GM23248 (cell line): ENCODE measurements around the gene FKBP8. TPM values are rescaled to one million over a fixed set of nuclear protein-coding genes. Genes with fewer than 3 reads are reported as not detected.
"Not testable (repeated sequence)": the region's sequence is repeated elsewhere in the genome, so short reads cannot be mapped to it uniquely, and the experiment has no call there.

Experiments
- DNase-seq: peaks from one replicate; pipeline ENCODE4 v3.0.0-alpha.2; 2015
- H2AFZ ChIP-seq: fragments of 200-600 bp; sonication (generic); 2 replicates; pipeline ENCODE4 v1.6.1; 2016; ENCODE audit warnings: antibody characterized with exemption
- H3F3A ChIP-seq: fragments of 200-600 bp; sonication (generic); 2 replicates; pipeline ENCODE4 v1.6.1; 2016; ENCODE audit warnings: mild to moderate bottlenecking, antibody characterized with exemption, mixed run types; ENCODE audit not compliant: insufficient read depth
- H3K27ac ChIP-seq: fragments of 200-600 bp; sonication (generic); 2 replicates; pipeline ENCODE4 v1.5.1; 2016; ENCODE audit warnings: mild to moderate bottlenecking
- H3K27me3 ChIP-seq: fragments of 200-600 bp; sonication (generic); replicated peaks from 2 replicates; pipeline ENCODE4 v1.6.1; 2016; ENCODE audit warnings: mild to moderate bottlenecking; ENCODE audit not compliant: insufficient read depth
- H3K36me3 ChIP-seq: fragments of 200-600 bp; sonication (generic); 2 replicates; pipeline ENCODE4 v1.6.1; 2016; ENCODE audit warnings: low read depth, mild to moderate bottlenecking
- H3K4me1 ChIP-seq: fragments of 200-600 bp; sonication (generic); 2 replicates; pipeline ENCODE4 v1.6.1; 2016; ENCODE audit warnings: mild to moderate bottlenecking; ENCODE audit not compliant: insufficient read depth
- H3K4me2 ChIP-seq: fragments of 200-600 bp; sonication (generic); one replicate; pipeline ENCODE4 v1.6.1; 2016; ENCODE audit warnings: mild to moderate bottlenecking; ENCODE audit not compliant: unreplicated experiment
- H3K4me3 ChIP-seq: fragments of 200-600 bp; sonication (generic); 2 replicates; pipeline ENCODE4 v1.5.1; 2016; ENCODE audit warnings: mild to moderate bottlenecking
- H3K79me2 ChIP-seq: fragments of 200-600 bp; sonication (generic); 2 replicates; pipeline ENCODE4 v1.6.1; 2016; ENCODE audit warnings: mild to moderate bottlenecking; ENCODE audit not compliant: insufficient read depth
- H3K9ac ChIP-seq: fragments of 200-600 bp; sonication (generic); 2 replicates; pipeline ENCODE4 v1.6.1; 2016; ENCODE audit warnings: mild to moderate bottlenecking
- H3K9me2 ChIP-seq: fragments of 200-600 bp; sonication (generic); 2 replicates; pipeline ENCODE4 v1.6.1; 2016; ENCODE audit warnings: mixed run types, mild to moderate bottlenecking, moderate library complexity; ENCODE audit not compliant: insufficient read depth
- H3K9me3 ChIP-seq: fragments of 200-600 bp; sonication (generic); one replicate; pipeline ENCODE4 v1.6.1; 2017; ENCODE audit warnings: low read depth
- H4K20me1 ChIP-seq: fragments of 200-600 bp; sonication (generic); 2 replicates; pipeline ENCODE4 v1.6.0; 2016; ENCODE audit not compliant: insufficient read depth
- EZH2 ChIP-seq: fragments of 200-600 bp; sonication (generic); IDR thresholded peaks from 2 replicates; pipeline ENCODE4 v1.6.1; 2018; ENCODE audit warnings: antibody characterized with exemption, mild to moderate bottlenecking; ENCODE audit not compliant: insufficient read depth, poor library complexity, severe bottlenecking
- EZH2phosphoT487 ChIP-seq: fragments of 200-600 bp; sonication (generic); IDR thresholded peaks from 2 replicates; pipeline ENCODE4 v1.6.1; 2018; ENCODE audit warnings: antibody characterized with exemption, moderate library complexity, mild to moderate bottlenecking, low read depth; ENCODE audit not compliant: insufficient read depth
- WGBS, 2 experiments: methylation state at CpG; one replicate each; pipeline ENCODE4 v1.1.6; 2015 to 2017; ENCODE audit warnings: low lambda C conversion rate in 2 of 2, low coverage in 1 of 2; ENCODE audit errors: missing lambda C conversion rate in 2 of 2; 5-methylcytosine and 5-hydroxymethylcytosine counted together
- in situ Hi-C: fragments of 300-500 bp; cut with MboI; formaldehyde crosslinking; loops from 2 replicates; pipeline ENCODE4 v1.15.0; 2020
- polyA plus RNA-seq: library from polyadenylated mRNA; unstranded; fragments of >200 nt; fragmentation: Nextera tagmentation; extraction: Ambion mirVana; gene quantifications from 2 replicates; pipeline ENCODE4 v1.2.1, GENCODE V29; 2016
- total RNA-seq: library from RNA; depleted of rRNA; stranded (reverse); fragments of >200 nt; shearing (Covaris generic); gene quantifications from 2 replicates; pipeline ENCODE4 v1.2.3, GENCODE V29; 2014; rRNA removed

The FKBP8 gene
- 419 and 466 TPM in 2 replicates for total RNA-seq
- 195 and 208 TPM in 2 replicates for polyA plus RNA-seq

- DNase-seq: peak; percentile 96
- TF ChIP-seq EZH2phosphoT487: no peak
- TF ChIP-seq EZH2: no peak
- Histone ChIP-seq H3K4me2 (peak within 1 kb of the TSS; percentile 83), H3K4me3 (peak within 1 kb of the TSS; percentile 75), H3K79me2 (peaks cover 33% of the 10 kb centered on the region), H2AFZ (peak within 1 kb of the TSS; percentile 86), H4K20me1 (no peaks in the 10 kb centered on the region), H3F3A (0 out of 2 replicates have a peak, but pooled peaks cover 8% of the 10 kb centered on the region), H3K9ac (peak within 1 kb of the TSS; percentile 88), H3K27ac (peak within 1 kb of the TSS; percentile 61), H3K27me3 (no peaks in the 10 kb centered on the region), H3K36me3 (no peaks in the 10 kb centered on the region; the same call in 1 of the 2 replicates), H3K9me2 (no peaks in the 10 kb centered on the region), H3K4me1 (peaks cover 16% of the 10 kb centered on the region), H3K9me3 (no peaks in the 10 kb centered on the region)
- WGBS, 2 experiments: 0 to 2% methylated on average over 15 to 58 of the region's 86 CpGs
- in situ Hi-C loops: no loop called here
These were observed at the start of gene FKBP8 for GRCh38 chr19:18542941-18543813. TSS of gene FKBP8 (minus strand) at chr19:18543573. CDS start at chr19:18541970, 1,603 bp downstream.

GRCh38 chr19:18592732-18593131 lies 49.4 kb upstream of the FKBP8 start:
- 76 to 78% methylated on average over 5 of the region's 5 CpGs for WGBS, 2 experiments
- H3K27ac ChIP-seq, H3K4me2 ChIP-seq, H3K9me2 ChIP-seq, H3K9ac ChIP-seq, H3K4me1 ChIP-seq, H2AFZ ChIP-seq, H3K79me2 ChIP-seq, DNase-seq, H3K9me3 ChIP-seq, H3K36me3 ChIP-seq, H3K4me3 ChIP-seq, H4K20me1 ChIP-seq, H3K27me3 ChIP-seq: not testable (repeated sequence)
- peaks cover 13% of the 10 kb centered on the region for H3F3A ChIP-seq
- in situ Hi-C loops: loop anchor here (25.0 kb wide), 1 partner anchor 130 kb away; no protein-coding TSS in a partner anchor

GRCh38 chr19:18591735-18592385 lies 48.5 kb upstream of the FKBP8 start:
- H3K9me3 ChIP-seq: no peaks in the 10 kb centered on the region
- H3K4me1 ChIP-seq: peaks cover 7% of the 10 kb centered on the region; the same call in 1 of the 2 replicates
- DNase-seq: peak; percentile 62
- H3K36me3 ChIP-seq: no peaks in the 10 kb centered on the region
- H3K27ac ChIP-seq: no peak overlapping the region
- H3K79me2 ChIP-seq: no peaks in the 10 kb centered on the region
- no peak overlapping the region; the same call in 1 of the 2 replicates for H2AFZ ChIP-seq
- TF ChIP-seq EZH2 (no peak), EZH2phosphoT487 (no peak)
- no peak overlapping the region for H3K4me2 ChIP-seq
- peaks cover 13% of the 10 kb centered on the region for H3F3A ChIP-seq
- no peak overlapping the region for H3K9ac ChIP-seq
- H3K9me2 ChIP-seq: no peaks in the 10 kb centered on the region
- no peaks in the 10 kb centered on the region for H3K27me3 ChIP-seq
- no peak overlapping the region for H3K4me3 ChIP-seq
- in situ Hi-C loops: loop anchor here (25.0 kb wide), 1 partner anchor 130 kb away; no protein-coding TSS in a partner anchor
- no peaks in the 10 kb centered on the region for H4K20me1 ChIP-seq
- 28 to 32% methylated on average over 22 of the region's 22 CpGs for WGBS, 2 experiments

- peak overlapping the region; percentile 79; the same call in 1 of the 2 replicates for H3K4me3 ChIP-seq
- no peaks in the 10 kb centered on the region for H3K27me3 ChIP-seq
- H3K36me3 ChIP-seq: no peaks in the 10 kb centered on the region
- H3K27ac ChIP-seq: no peak overlapping the region
- H3F3A ChIP-seq: peaks cover 13% of the 10 kb centered on the region
- H3K79me2 ChIP-seq: no peaks in the 10 kb centered on the region
- TF ChIP-seq EZH2phosphoT487: no peak
- no peaks in the 10 kb centered on the region for H4K20me1 ChIP-seq
- no peak overlapping the region for H2AFZ ChIP-seq
- H3K4me2 ChIP-seq: peak overlapping the region; percentile 84
- H3K9me2 ChIP-seq: no peaks in the 10 kb centered on the region
- H3K9ac ChIP-seq: no peak overlapping the region
- DNase-seq: no peak
- 84 to 86% methylated on average over 40 of the region's 40 CpGs for WGBS, 2 experiments
- in situ Hi-C loops: loop anchor here (25.0 kb wide), 1 partner anchor 128 kb away; no protein-coding TSS in a partner anchor
- H3K4me1 ChIP-seq: peaks cover 7% of the 10 kb centered on the region; the same call in 1 of the 2 replicates
- no peaks in the 10 kb centered on the region for H3K9me3 ChIP-seq
These were observed 47.2 kb upstream of the FKBP8 start for GRCh38 chr19:18590273-18591272.
